NCI-H2196 treated with DMSO at 0.1 percent for 48 hours (cell line): ENCODE results near the gene LINC00632.
"Not testable (repeated sequence)": the region's sequence is repeated elsewhere in the genome, so short reads cannot be mapped to it uniquely, and the experiment has no call there.

Experiments used
- DNase-seq: peaks from one replicate; lab custom pipeline; 2025; ENCODE audit not compliant: unreplicated experiment; lab: John Stamatoyannopoulos, UW

Gene LINC00632

DNA sequence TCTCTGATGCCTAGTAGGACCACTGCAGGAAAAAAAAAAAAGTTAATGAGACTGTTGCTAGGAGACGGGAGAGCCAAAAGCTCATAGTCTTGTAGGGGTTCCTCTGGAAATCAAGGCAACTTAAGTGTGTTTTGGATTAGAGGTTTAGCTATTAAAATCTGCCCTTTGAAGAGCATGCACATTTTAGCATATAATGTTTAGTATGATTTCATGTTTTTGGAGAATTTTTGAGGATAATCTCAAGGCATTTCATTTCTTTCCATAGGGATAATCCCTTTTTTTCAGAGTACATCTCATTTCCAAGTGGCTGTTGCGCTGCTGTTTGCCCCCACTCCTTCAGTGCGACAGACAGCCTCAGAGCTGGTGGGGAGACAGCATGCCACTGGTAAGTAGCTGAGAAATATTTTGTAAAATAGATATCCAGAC is at the start of gene LINC00632:
Gene LINC00632, plus strand, starts transcription at position 339 of the 426 bp plus-strand sequence.
- DNase-seq: no peak

DNA sequence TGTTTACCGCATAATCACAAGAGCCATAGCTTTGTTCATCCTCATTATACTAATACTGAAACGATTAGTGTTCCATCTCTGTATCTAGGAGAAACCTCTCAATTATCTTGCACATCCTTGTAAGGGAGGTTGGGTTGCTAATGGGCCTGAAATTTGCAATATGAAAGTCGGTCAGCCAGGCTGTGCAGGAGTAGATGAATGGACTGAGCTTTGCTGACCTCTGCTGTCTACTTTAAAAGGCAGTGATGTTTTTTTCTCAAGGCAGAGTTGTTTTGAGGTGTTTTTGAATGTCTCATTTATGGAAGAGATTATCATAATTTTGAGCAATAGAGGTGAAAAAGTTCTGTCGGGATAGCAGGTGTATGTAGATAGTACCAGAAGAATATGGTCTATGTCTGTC is 47.9 kb upstream of the LINC00632 start:
- DNase-seq: no peak

DNA sequence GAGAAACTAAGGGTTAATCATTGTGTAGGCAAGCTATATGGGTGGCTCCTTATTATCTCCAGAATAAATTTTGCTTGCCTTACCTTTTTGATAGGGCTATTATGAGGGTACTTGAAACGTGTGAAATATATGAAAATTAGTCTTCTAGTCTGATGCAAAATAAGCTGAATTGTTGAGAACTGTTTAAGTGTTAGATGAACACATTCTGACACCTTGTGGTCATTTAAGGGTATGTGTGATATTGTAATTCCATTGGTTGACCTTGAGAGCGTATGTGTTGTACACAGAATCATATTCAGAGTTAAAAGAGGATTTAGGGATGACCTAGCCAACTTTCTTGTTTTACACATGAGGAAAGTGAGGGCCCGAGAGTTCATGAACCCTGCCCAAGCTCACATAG is 44.6 kb upstream of the LINC00632 start:
- DNase-seq: no peak

DNA sequence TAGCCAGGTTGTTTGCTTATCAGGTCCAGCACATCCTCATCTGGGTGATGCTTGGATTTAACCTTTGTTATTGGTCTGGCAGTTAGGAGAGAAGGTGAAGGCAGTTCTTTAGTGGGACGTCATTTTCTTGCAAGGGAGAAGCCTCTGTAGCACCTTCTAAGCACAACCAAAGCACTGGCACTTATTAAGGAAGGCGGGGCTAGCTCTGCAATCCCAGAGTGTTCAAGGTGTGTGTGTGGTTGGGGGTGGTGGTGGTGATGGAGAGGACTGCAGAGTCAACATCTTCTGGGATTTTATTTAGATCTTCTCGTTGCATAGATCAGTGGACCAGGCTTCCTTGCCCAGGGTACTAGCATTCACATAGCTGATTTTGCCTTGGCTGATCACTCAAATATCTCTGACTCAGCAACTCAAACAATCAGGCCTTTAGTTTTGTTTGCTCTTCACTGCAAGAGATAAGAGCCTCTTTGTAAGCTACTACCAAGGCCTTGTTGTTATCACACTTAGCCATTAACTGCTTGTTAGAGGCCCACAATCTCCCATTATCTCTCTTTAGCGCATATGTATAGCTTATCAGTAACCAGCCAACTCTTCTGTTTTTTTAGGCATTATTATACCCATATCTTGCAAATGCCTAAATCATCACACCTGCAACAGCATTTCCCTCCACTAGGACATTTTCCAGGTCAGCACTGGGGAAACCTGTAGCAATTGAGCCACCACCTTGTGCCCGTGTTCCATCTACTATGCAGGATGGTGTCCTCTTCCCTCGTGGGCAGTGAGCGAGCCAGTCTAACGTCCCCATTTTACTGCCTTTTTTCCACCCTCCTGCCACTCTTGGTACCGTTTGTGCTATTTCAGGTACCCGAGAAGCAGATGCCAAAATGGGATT is 36.5 kb upstream of the LINC00632 start:
- no peak for DNase-seq

DNA sequence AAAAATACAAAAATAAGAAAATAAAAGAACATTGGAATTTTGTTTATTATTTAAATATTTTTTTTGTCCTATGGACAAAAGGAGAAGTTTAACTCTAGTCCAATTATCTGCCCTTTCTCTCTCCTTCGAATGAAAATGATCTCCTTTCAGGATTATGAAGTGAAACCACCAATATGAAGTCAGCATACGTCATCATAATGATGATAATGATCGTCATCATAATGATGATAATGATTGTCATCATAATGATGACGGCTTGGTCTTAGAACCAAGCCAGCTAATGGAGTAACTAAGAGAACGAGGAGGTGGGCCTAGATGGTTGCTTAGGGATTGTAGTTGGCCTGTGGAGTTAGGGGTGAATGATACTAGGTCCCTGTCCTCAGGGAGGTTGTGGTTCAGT is 21.9 kb upstream of the LINC00632 start:
- no peak for DNase-seq

DNA sequence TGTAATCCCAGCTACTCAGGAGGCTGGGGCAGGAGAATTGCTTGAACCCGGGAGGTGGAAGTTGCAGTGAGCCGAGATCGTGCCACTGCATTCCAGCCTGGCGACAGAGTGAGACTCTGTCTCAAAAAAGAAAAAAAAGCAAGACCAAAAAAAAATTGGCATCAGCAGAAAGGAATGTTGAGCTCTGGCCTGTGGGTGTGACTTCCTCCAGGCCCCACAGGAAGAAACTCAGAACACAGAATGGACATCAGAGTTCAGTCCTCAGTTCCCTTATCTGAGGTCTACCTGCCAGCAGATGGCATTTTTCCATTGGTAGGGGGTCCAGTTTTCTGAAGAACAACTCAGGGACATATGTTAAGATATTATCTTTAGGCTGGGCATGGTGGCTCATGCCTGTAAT is 18.0 kb upstream of the LINC00632 start:
- DNase-seq: not testable (repeated sequence)

DNA sequence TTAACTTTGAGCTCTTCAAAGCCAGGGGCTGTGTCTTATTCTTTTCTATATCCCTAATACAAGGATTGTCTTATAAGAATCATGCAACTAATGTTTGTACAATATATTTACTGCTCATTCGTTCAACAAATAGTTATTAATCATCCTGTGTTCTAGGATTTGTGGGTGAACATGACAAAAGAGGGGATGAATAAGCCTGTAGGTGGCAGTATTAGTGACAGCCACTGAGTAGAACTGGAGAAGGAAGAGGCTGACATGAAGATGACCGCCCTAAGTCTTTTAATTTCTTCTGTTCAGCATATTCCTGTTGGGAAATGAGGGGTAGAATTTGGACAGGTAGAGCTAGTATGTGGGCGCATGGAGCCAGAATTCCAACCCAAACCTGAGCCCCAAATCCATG is 11.9 kb upstream of the LINC00632 start:
- DNase-seq: no peak

DNA sequence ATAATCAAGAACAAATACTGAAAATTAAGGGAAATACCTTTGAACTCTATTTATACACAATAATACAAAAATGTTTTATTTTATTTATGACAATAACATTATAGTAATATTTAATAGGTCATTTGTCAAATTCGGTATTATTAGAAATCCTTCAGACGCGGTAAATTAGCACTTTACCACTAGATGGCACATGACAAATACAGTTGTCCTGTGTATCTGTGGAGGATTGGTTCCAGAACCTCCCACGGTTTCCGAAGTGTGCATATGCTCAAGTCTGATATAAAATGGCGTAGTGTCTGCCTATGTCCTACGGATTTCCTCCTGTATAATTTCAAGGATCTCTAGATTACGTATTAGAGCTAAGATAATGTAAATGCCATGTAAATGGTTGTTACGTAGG is 8.1 kb upstream of the LINC00632 start:
- DNase-seq: no peak

DNA sequence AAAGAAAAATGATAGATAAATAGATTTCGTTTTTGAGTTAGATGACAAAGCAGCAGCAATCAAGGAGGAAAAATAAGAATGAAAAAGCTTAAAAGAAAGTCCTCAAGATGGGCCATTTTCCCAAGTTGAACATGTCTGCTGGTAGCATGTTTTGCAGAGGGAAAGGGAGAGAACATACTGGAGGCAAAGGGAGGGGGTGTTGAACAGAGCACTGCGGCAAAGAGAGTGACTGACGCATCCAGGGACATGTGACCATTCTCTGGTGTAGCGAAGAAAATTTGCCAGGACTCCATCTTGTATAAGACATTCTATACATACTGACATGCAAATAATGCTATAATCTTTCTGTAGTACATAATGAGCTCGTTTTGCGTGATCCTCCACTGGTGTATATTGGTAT is 1.2 kb downstream of the LINC00632 start:
- DNase-seq: no peak

DNA sequence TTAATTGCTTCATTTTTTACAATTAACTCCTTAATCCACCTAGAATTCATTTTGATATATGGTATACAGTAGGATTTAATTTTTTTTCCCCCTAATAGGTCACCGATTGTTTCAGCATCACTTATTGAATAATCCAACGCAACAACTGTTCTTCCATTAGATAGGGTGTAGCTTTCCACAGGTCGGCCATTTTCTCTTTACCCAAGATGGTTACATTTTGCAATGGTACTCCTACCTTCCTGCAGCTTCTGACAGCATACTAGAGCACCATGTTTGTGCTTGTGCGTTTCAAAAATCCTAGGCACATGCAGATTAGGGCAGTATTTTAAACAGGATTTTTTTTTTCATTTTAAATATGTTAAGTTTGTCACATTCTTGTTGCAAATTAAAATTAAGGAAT is 2.3 kb downstream of the LINC00632 start:
- DNase-seq: no peak

DNA sequence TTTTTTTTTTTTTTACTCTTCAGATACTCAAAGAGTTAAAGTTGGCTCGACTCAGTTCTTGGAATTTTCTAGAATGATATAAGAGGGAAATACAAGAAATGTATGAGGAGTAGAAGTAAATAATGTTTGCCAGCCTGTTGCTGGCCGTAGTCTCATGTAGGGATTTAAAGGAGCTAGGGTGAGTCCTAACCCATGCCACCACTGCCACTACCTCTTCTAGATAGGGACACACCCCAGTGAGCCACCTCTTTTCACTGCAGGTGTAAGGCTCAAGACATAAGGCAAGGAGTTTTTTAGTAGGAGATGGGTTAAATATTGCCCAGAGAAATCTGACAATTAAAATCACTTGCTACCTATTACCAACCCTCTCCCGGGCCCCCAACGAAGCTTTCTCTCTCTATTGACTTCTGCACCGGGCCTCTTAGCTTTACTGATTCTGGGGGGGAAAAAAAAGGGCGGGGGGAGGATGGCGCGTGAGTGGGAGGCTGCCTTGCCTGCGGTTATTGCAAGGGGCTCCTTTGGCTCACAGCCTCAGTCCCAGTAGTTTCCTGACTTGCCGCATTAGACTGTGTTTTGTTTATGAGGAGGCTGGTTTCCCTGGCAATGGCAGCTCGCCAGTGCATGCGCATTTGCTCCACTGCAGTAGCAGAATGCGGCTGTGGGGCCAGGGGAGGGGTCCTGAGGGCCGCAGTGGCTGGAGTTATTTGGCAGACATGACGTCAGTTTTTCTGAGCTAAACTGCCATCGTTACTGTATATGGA is 3.0 kb downstream of the LINC00632 start:
- no peak for DNase-seq

DNA sequence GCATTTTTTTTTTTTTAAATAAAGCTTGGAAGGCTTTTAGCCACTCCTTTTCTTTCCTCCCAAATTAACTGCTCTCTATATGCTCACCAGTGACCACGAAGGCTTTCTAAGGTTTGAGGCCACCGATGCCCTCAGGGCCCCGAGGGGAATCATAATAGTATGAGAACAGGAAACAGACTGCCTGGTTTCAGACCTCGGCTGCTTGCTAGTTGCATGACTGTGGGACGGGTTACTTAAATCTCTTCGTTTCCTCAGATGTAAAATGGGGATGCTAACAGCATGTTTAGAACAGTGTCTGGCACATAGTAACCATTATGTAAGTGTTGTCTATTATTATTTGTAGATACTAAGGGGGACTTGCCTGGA is 3.6 kb downstream of the LINC00632 start:
- no peak for DNase-seq

DNA sequence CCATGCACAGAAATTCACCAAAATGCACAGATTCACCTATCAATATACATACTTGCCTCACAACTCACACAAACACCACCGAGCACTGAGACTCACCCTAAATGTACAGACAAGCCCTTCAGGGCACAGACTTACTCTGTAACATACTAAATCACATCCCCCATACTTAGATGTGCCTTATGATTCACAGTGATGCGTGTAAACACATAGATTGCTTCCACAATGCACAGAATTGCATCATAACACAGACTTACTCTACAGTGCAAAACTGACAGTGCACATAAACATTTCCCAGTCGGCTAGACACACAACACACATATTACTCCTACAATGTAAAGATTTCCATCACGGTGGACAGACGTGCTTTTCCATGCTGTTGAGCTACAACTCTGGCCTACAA is 6.2 kb downstream of the LINC00632 start:
- no peak for DNase-seq

DNA sequence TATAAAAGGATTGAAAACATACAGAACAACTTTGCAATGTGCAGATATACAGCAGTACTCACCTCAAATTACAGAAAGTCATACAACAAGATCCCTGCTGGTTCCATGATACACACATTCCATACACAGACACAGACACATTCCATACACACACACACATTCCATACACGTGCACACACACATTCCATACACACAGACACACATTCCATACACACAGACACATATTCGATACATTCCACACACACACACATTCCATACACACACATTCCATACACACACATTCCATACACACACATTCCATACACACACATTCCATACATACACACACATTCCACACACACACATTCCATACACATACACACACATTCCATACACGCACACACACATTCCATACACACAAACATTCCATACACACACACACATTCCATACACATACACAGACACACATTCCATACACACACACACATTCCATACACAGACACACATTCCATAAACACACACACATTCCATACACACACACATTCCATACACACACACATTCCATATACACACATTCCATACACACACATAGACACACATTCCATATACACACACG is 13.7 kb downstream of the LINC00632 start:
- DNase-seq: no peak

DNA sequence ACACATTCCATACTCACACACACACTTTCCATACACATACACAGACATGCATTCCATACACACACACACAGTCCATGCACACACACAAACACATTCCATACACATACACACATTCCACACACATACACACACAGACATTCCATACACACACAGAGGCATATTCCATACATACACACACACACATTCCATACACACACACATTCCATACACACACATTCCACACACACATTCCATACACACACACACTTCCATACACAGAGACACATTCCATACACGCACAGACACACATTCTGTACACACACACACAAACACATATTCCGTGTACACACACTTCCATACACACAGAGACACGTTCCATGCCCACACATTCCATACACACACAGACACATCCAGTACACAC is 14.8 kb downstream of the LINC00632 start:
- no peak for DNase-seq

DNA sequence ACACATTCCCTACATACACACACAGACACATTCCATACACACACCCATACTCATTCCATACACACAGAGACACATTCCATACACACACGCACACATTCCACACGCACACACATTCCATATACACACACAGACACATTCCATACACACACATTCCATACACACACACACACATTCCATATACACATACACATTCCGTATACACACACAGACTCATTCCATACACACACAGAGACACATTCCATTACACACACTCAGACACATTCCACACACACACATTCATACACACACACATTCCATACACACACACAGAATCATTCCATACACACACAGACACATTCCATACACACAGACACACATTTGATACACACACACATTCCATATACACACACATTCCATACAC is 15.2 kb downstream of the LINC00632 start:
- DNase-seq: no peak

DNA sequence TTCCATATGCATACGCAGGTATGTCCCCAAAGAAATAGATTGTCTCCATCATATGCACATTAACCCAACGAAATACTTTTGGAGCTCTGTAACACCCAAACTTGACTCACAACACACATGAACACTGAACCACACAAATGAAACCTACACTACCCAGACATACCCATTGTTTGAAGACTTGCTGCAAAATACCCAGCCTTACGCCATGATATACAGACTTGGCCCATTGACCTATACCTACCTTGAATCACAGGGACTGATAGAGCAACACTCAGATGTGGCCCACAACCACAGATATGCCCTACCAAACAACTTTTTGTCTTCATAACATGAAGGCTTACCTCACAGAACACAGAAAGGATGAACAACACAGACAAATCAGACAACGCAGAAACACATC is 15.9 kb downstream of the LINC00632 start:
- DNase-seq: no peak

DNA sequence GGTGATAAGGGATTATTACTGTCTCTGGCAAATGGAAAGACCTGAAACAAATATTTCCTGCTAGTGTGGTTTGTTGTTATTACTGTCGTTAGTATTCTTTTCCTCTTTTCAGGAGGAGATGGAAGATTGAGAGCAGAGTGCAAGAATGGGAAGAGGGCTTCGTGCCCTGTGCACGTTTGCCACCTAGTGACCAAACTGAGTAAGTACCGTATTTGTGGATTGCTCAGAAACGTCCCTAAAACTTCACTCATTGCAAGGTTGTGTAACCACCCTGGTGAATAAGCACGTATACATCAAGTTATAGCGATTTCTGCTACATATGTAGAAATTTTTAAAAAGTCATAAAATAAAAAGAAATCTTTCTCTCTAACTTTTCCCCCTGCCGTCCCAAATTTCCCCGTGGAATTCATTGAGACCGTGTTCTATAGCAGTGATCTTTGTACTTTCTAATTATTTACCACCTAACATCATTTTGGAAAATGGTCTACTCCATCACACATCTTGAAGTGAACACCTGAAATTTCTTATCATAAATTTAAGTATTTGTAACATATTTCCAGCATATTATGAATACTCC is 24.3 kb downstream of the LINC00632 start:
- peak; percentile 2 for DNase-seq

DNA sequence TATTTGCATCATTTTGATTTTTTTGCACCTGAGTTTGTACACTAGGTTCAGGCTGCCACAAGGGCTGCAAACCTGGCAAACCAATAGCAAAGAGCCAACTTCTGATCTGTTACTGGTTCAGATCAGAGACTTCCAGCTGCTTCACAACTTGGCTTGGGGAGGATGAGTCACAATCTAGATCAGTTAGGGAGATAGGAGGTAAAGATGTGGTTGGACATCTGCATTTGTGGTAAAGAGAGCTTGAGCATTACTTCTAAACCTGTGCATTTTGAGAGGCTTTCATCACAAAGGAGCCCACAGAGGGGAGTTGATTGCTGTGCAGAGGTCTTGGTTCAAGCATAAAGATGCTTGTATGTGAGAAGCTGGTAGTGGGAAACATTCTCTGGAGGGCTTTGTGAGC is 34.5 kb downstream of the LINC00632 start:
- DNase-seq: no peak

DNA sequence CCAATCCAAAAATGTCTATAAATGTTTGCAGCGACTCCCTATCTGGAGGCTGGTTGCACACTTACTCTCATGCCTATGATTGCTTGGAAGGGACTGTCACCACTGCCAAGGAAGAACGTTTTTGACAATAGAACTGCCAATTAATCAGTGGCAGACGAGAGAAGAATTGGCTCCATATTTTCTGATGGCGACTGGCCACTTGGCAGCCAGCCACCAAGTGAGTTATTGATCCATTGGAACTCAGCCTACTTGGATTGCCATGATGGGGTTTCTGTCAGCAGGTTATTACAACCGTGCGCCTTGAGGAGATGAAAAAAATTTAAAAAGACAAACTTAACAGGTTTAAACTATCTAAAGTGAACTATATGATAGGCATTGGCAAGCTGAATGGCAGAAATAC is 47.4 kb downstream of the LINC00632 start:
- DNase-seq: no peak

DNA sequence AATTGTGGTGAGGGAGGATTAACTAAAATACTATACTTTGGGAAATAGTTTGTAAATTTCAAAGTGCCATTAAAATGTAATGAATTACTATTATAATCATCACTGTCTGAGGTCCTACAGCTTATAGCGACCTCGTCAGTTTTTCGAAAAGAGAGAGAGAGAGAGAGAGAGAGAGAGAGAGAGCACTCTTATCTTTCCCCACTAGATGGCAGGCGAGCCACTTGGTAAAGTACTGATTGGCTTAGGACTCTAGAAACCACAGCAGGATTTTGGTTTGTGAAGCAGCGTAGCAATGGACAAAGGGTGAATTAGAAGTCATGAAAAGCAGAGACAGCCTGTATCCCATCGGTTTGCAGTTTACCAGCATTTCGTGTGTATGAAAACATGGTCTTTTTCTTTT is 52.5 kb downstream of the LINC00632 start:
- no peak for DNase-seq
